ENCODE results near the gene EGFR.

The EGFR gene

DNA sequence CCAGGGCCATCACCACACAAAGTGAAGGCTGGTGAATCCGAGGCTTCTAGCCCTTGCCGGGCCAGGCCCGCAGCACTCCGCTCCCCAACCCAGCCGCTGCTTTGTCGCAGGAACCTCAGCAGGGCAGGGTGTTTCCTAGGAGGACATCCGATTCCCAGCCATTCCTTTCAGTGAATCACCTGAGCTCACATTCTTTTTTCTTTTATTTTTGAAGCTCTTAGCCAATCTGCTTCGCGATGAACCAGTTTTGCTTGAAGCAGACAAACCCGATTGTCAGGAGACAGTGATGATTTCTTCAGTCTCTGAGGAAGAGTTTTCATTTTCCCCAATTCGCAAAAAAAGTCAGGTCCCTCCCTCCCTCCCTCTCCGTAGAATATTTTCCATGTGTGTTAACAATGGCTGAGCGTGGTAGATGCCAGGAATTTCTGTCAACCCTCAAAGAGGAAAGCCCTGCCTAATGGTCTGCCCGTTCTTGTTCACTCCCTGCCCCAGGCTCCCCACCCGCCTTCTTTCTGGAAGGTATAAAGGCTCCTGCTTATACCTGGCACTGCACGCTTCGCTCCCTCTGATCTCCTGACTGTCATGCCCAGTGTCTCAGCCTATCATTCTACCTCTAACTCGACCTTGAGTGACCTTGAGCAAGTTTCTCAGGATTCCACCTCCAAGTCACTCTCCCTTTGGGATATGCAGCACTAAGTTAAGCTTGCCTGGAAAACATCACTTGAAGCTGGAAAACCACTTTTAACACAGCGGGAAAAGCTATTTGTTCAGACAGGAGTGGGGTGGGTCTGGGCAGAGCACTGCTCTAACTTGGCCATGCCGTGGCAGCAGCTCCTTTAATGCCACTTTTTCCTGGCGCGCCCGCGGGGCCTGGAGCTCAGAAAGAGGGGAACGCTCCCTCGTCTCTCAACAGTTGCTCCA lies 35.1 kb downstream of the EGFR start:
- Mint-ChIP-seq H3K27me3 (peaks cover 17 to 52% of the 10 kb centered on the region in 2 donors), H3K4me1 (ENCODE audit: low read depth in 2 of 2) (peaks cover 0 to 2% of the 10 kb centered on the region in 2 donors), H3K4me3 (no peak overlapping the region), H3K36me3 (ENCODE audit: insufficient read depth) (no peaks in the 10 kb centered on the region), H3K9me3 (no peaks in the 10 kb centered on the region), H3K27ac (no peak overlapping the region)
- DNase-seq, result no peak
- no peak for ATAC-seq (replicated peaks)

- Mint-ChIP-seq H3K9me3 (no peaks in the 10 kb centered on the region), H3K27ac (no peak overlapping the region), H3K4me3 (no peak overlapping the region), H3K27me3 (peaks cover 17 to 52% of the 10 kb centered on the region in 2 donors), H3K36me3 (ENCODE audit: insufficient read depth) (no peaks in the 10 kb centered on the region), H3K4me1 (ENCODE audit: low read depth in 2 of 2) (peaks cover 0 to 2% of the 10 kb centered on the region in 2 donors)
- ATAC-seq (replicated peaks), result no peak
- DNase-seq, result no peak
These were observed 35.9 kb downstream of the EGFR start for GRCh38 chr7:55054758-55055157.

- H3K27ac Mint-ChIP-seq, result no peak overlapping the region
- ATAC-seq (replicated peaks), result no peak
- H3K27me3 Mint-ChIP-seq, result peaks cover 19 to 56% of the 10 kb centered on the region in 2 donors
- H3K4me1 Mint-ChIP-seq (ENCODE audit: low read depth in 2 of 2), result peaks cover 0 to 2% of the 10 kb centered on the region in 2 donors
- H3K4me3 Mint-ChIP-seq, result no peak overlapping the region
- DNase-seq, result no peak
- H3K36me3 Mint-ChIP-seq (ENCODE audit: insufficient read depth), result no peaks in the 10 kb centered on the region
- no peaks in the 10 kb centered on the region for H3K9me3 Mint-ChIP-seq
These were observed 36.7 kb downstream of the EGFR start for GRCh38 chr7:55055479-55055878.

DNA sequence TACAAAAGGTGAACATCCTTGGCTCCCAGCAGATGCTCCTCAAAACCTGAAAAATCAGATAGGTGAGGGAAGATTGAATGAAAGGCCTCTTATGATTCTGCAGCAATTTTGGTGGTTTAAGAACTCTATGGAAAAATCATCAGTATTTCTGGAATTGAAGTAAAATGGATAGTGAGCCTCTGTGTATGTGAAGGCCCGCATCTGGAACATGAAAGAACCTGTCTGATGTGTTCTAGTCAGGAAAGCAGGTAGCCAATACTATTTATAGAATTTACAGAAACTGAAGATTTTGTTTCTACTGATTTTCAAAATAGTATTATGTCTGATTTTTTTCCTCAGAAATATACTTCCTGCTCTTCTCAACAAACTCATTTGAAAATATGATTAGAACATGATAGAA lies 37.3 kb downstream of the EGFR start:
- Mint-ChIP-seq H3K27ac (no peak overlapping the region), H3K9me3 (no peaks in the 10 kb centered on the region), H3K27me3 (peaks cover 21 to 60% of the 10 kb centered on the region in 2 donors), H3K4me3 (no peak overlapping the region), H3K36me3 (ENCODE audit: insufficient read depth) (no peaks in the 10 kb centered on the region), H3K4me1 (ENCODE audit: low read depth in 2 of 2) (peaks cover 0 to 2% of the 10 kb centered on the region in 2 donors)
- ATAC-seq (replicated peaks) (no peak), DNase-seq (no peak)

- DNase-seq (no peak), ATAC-seq (replicated peaks) (no peak)
- H3K9me3 Mint-ChIP-seq, result no peaks in the 10 kb centered on the region
- H3K4me1 Mint-ChIP-seq (ENCODE audit: low read depth in 2 of 2), result peaks cover 0 to 2% of the 10 kb centered on the region in 2 donors
- H3K36me3 Mint-ChIP-seq (ENCODE audit: insufficient read depth), result no peaks in the 10 kb centered on the region
- peaks cover 21 to 64% of the 10 kb centered on the region in 2 donors for H3K27me3 Mint-ChIP-seq
- H3K4me3 Mint-ChIP-seq, result no peak overlapping the region
- H3K27ac Mint-ChIP-seq, result no peak overlapping the region
These were observed 38.0 kb downstream of the EGFR start for GRCh38 chr7:55056577-55057480.

DNA sequence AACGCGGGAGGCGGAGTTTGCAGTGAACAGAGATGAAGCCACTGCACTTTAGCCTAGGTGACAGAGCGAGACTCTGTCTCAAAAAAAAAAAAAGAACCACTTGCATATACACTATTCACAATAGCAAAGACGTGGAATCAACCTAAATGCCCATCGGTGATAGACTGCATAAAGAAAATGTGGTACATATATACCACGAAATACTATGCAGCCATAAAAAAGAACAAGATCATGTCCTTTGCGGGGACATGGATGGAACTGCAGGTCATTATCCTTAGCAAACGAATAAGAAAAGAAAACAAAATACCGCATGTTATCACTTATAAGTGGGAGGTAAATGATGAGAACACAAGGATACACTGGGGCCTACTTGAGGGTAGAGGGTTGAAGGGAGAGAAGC lies 39.5 kb downstream of the EGFR start:
- H3K4me3 Mint-ChIP-seq, result no peak overlapping the region
- ATAC-seq (replicated peaks) (no peak), DNase-seq (no peak)
- H3K36me3 Mint-ChIP-seq (ENCODE audit: insufficient read depth), result no peaks in the 10 kb centered on the region
- no peak overlapping the region for H3K27ac Mint-ChIP-seq
- peaks cover 0 to 2% of the 10 kb centered on the region in 2 donors for H3K4me1 Mint-ChIP-seq (ENCODE audit: low read depth in 2 of 2)
- H3K9me3 Mint-ChIP-seq, result no peaks in the 10 kb centered on the region
- peaks cover 31 to 69% of the 10 kb centered on the region in 2 donors for H3K27me3 Mint-ChIP-seq

DNA sequence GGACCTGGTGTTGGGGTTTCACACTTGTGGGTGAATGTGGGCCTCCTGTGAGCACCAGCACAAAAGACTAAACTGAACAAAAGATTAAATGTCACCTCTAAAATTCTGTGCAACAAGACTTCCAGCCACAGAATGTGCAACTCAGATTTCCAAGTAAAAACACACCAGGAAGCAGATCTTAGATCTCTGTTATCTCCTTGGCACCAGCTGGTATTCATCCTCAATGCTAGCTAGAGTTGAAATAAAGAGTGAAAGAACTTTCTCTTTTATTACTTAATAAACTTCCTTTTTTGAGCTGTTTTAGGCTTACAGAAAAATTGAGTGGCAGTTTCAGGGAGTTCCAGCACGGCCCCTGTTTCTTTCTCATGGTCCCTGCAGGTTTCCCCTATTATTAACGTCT lies 40.2 kb downstream of the EGFR start:
- Mint-ChIP-seq H3K36me3 (ENCODE audit: insufficient read depth) (no peaks in the 10 kb centered on the region), H3K27me3 (peaks cover 33 to 72% of the 10 kb centered on the region in 2 donors), H3K9me3 (no peaks in the 10 kb centered on the region), H3K4me1 (ENCODE audit: low read depth in 2 of 2) (peaks cover 0 to 2% of the 10 kb centered on the region in 2 donors), H3K27ac (no peak overlapping the region), H3K4me3 (no peak overlapping the region)
- DNase-seq, result no peak
- no peak for ATAC-seq (replicated peaks)

GRCh38 chr7:55060085-55060484 lies 41.3 kb downstream of the EGFR start:
- Mint-ChIP-seq H3K9me3 (no peaks in the 10 kb centered on the region), H3K27me3 (peaks cover 36 to 72% of the 10 kb centered on the region in 2 donors), H3K4me3 (no peak overlapping the region), H3K36me3 (ENCODE audit: insufficient read depth) (no peaks in the 10 kb centered on the region), H3K27ac (no peak overlapping the region), H3K4me1 (ENCODE audit: low read depth in 2 of 2) (peaks cover 0 to 2% of the 10 kb centered on the region in 2 donors)
- DNase-seq, result no peak
- ATAC-seq (replicated peaks), result no peak

- Mint-ChIP-seq H3K36me3 (ENCODE audit: insufficient read depth) (no peaks in the 10 kb centered on the region), H3K4me3 (no peak overlapping the region), H3K27ac (no peak overlapping the region), H3K9me3 (no peaks in the 10 kb centered on the region), H3K27me3 (peaks cover 31 to 67% of the 10 kb centered on the region in 2 donors), H3K4me1 (ENCODE audit: low read depth in 2 of 2) (peaks cover 0 to 2% of the 10 kb centered on the region in 2 donors)
- ATAC-seq (replicated peaks) (no peak), DNase-seq (no peak)
These were observed 41.8 kb downstream of the EGFR start for GRCh38 chr7:55060636-55061022.

DNA sequence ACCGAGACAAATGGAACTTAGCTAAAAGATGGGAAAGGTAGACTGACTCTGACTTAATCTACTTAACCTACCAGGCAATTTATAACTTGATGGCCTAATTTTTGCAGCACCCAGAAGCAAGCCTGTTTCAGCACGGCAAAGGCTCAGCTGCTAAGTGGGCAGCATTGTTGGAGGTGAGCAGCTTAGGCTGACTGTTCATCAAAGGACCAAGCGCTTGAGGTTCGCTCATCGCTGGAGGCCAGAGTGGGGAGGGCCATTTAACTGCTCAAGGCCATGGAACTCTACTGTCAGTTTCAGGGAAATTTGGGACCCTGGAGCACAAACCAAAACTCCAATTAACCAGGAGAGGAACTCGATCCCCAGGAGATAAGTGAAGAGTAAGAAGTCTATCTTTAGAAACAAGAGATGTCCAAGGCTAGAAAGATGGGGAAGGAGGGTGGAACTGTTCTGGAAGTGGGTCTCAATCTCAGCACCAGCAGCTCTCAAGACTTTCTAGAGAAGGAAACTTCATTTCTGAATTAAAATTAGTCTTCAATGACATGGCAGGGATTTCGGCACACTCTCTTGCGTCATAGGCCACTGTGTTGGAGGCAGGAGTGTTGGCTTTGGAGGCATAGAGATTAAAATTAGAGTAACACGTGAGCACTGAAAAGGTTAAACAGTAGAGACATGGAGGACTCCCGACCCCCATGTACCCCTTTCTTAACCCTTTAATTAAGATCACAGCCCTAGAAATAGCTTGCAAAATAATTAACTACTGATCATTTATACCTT lies 43.1 kb downstream of the EGFR start:
- Mint-ChIP-seq H3K36me3 (ENCODE audit: insufficient read depth) (no peaks in the 10 kb centered on the region), H3K27me3 (peaks cover 31 to 68% of the 10 kb centered on the region in 2 donors), H3K9me3 (no peaks in the 10 kb centered on the region), H3K4me1 (ENCODE audit: low read depth in 2 of 2) (no peaks in the 10 kb centered on the region), H3K4me3 (no peak overlapping the region), H3K27ac (no peak overlapping the region)
- no peak for DNase-seq
- no peak for ATAC-seq (replicated peaks)

DNA sequence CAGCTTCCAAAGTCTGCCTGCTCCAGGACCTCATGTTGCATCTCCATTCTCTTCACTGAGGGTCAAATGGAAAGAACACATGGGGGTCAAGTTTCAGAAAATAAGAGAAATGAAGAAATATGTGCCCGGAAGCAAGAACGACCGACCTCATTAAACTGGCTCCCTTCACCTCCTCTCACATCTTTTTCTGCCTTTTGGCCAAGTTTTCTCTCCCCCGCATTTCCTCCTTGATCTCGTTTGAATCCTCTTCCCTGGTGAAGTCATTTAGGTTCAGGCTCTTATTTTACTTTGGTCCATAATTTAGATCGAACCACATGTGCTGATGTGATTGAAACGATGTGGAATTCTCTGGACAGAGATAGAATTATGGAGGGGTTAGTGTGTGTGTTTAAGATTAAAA lies 44.2 kb downstream of the EGFR start:
- no peaks in the 10 kb centered on the region for H3K4me1 Mint-ChIP-seq (ENCODE audit: low read depth in 2 of 2)
- H3K36me3 Mint-ChIP-seq (ENCODE audit: insufficient read depth), result no peaks in the 10 kb centered on the region
- no peak overlapping the region for H3K4me3 Mint-ChIP-seq

DNA sequence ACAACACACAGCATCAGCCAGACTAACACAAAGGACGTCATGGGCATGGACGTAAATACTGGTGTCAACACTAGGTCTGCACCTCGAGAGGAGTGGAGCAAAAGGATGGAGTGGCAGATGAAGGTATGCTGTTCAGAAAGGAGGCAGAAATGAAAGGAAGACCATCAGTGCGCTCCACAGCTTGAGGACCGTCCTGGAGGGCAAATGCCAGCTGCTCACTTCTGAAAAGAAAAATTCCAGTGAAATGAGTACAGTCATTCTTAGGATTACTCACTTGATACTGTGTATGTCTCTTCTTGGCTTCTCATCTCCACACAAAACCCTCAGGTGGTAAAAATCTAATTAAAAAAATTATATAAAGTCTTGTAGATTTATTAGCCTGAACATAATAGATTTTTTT lies 44.8 kb downstream of the EGFR start:
- Mint-ChIP-seq H3K4me1 (ENCODE audit: low read depth in 2 of 2) (no peaks in the 10 kb centered on the region), H3K36me3 (ENCODE audit: insufficient read depth) (no peaks in the 10 kb centered on the region), H3K27ac (no peak overlapping the region), H3K4me3 (no peak overlapping the region), H3K27me3 (peaks cover 38 to 75% of the 10 kb centered on the region in 2 donors), H3K9me3 (no peaks in the 10 kb centered on the region)
- ATAC-seq (replicated peaks) (no peak), DNase-seq (no peak)

More for the DNA sequence above, 44.2 kb downstream of the EGFR start:
- DNase-seq (no peak), ATAC-seq (replicated peaks) (no peak)
- Mint-ChIP-seq H3K27ac (no peak overlapping the region), H3K9me3 (no peaks in the 10 kb centered on the region), H3K27me3 (peaks cover 33 to 69% of the 10 kb centered on the region in 2 donors)

DNA sequence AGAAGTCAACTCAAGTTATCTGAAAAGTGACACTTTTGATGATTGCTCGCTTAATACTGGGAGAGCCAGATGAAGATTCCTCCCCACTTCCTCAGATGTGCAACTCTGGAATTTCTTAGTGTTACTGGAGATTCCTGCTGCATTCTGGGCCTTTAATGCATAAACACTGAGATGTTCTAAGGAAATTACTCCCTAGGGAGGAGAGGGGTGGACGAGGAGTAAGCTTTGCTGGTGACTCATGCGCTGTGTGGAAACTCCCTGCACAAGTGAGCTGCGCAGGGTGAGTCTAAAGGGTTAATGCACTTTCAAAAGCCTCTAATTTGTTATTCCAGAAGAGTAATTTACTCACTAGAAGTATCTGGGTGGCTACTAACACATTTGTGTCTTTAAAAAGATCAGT lies 46.3 kb downstream of the EGFR start:
- DNase-seq (no peak), ATAC-seq (replicated peaks) (no peak)
- no peaks in the 10 kb centered on the region for H3K36me3 Mint-ChIP-seq (ENCODE audit: insufficient read depth)
- H3K9me3 Mint-ChIP-seq, result no peaks in the 10 kb centered on the region
- H3K27ac Mint-ChIP-seq, result no peak overlapping the region
- H3K4me3 Mint-ChIP-seq, result no peak overlapping the region
- H3K4me1 Mint-ChIP-seq (ENCODE audit: low read depth in 2 of 2), result no peaks in the 10 kb centered on the region
- peaks cover 50 to 89% of the 10 kb centered on the region in 2 donors for H3K27me3 Mint-ChIP-seq
